Fibroblast of peridontal ligament (primary cell): Measurements from ENCODE around the gene ANKRD10.
A peak's percentile ranks its signal among the peaks of the same experiment; 100 is the strongest.

Experiments used
- DNase-seq: peaks from one replicate; pipeline ENCODE4 v3.0.0-alpha.2; 2010; ENCODE audit errors: extremely low read depth

Gene ANKRD10

DNA sequence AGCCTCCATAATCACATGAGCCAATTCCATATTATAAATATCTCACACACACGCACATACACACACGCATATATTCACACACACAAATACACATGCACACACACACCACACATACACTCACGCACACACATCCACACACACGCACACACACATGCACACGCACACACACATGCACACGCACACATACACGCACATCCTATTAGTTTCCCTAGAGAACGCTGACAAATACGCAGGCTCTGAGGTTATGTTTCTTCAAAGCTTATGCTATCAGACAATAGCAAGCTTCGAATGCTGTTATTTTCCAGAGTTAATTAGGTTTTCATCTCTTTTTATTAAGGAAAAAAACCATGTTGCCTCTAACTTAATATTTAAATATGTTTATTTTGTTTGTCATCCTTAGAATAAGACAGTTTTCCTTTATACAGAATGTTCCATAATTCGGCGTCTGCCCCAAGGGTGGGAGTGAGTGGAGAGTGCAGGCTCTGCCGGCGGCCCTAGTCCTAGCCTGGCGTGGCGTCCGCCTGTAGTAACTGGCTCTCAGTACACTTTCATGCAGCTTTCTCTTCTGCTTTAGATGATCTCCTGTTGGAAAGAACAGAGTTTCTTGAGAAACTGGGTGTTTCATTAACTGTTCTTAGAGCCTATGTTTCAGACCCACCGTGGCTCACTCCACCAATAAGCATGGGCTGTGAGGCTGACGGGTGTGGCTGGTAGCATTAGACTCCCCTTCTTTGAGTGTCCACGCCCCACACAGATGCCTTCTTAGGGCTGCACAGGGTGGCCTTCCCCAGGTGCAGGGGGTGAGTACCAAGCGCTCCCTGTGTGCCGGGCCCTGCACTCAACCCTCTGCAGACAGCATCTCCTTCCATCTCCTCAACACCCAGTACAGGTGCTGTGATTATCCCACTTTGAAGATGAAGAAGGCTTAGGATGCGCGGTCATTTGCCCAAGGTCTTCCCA, 30.4 kb upstream of the ANKRD10 start:
- no peak for DNase-seq

DNA sequence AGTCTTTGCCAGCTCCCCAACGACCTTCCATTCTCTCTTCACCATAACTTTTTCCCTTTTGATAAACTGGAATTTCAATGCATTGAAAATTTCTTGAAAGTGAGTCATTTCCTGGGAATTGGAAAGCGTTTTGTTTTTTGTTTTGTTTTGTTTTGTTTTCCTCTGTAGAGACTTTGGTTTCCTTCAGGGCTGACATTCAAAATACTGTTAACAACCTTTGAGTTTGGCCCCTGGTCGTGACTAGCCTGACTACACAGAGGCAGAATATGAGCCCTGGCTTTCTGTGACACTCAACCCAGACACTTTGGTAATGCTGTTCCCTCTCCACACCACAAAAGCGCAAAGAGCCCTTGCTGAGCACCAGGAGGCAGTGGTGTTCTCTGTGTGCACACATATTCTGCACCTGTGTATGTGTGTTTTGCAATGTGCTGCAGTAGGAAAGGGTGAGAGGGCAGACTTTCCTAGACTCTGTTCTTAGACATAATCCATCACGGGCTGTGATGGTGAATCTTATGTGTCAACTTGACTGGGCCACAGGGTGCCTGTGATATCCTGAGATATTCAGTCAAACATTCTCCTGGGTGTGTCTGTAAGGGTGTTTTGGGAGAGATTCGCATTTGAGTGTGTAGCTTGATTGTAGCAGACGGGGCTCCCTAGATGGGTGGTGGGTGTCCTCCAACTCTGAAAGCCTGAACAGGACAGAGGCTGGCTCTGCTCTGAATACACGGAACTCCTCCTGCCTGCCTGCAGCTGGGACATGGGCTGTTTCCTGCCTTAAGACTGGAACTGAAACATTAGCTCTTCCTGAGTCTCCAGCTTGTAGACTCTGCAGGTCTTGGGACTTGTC, 29.5 kb upstream of the ANKRD10 start:
- DNase-seq: peak; percentile 57

DNA sequence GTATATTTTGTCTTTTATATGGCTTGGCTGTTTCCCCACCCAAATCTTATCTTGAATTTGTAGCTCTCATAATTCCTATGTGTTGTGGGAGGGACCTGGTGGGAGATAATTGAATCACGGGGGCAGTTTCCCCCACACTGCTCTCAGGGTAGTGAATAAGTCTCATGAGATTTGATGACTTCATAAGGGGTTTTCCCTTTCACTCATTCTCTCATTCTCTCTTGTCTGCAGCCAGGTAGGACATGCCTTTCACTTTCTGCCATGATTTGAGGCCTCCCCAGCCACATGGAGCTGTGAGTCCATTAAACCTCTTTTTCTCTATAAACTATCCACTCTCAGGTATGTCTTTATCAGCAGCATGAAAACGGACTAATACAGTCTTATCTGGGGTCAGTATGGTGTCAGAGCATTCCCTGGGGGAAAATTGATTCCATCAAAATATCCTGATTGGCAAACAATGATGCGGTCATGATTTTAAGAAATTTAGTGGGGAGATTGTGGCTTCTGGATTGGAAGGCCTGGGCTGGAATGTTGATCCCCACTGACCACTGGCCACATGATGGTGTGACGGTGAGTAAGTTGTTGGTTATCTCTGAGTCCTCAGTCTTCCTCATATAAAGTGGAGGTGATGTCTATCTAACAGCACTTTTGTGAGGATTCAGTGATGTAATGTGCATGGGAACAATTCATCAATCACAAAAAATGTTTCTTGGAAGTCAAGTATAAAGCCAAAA, 27.5 kb upstream of the ANKRD10 start:
- no peak for DNase-seq

DNA sequence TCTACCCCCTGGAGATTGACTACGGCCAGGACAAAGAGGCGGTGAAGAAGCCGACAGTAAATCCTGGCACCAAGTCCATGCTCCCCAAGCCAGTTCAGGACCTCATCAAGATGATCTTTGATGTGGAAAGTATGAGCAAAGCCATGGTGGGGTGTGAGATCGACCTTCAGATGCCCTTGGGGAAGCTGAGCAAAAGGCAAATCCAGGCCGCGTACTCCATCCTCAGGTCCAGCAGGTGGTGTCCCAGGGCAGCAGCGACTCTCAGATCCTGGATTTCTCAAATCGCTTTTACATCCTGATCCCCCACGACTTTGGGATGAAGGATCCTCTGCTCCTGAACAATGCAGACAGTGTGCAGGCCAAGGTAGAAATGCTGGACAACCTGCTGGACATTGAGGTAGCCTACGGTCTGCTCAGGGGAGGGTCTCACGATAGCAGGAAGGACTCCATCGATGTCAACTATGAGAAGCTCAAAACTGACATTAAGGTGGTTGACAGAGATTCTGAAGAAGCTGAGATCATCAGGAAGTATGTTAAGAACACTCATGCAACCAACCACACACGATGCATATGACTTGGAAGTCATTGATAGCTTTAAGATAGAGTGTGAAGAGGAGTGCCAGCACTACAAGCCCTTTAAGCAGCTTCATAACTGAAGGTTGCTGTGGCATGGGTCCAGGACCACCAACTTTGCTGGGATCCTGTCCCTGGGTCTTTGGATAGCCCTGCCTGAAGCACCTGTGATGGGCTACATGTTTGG, 24.0 kb upstream of the ANKRD10 start:
- no peak for DNase-seq

DNA sequence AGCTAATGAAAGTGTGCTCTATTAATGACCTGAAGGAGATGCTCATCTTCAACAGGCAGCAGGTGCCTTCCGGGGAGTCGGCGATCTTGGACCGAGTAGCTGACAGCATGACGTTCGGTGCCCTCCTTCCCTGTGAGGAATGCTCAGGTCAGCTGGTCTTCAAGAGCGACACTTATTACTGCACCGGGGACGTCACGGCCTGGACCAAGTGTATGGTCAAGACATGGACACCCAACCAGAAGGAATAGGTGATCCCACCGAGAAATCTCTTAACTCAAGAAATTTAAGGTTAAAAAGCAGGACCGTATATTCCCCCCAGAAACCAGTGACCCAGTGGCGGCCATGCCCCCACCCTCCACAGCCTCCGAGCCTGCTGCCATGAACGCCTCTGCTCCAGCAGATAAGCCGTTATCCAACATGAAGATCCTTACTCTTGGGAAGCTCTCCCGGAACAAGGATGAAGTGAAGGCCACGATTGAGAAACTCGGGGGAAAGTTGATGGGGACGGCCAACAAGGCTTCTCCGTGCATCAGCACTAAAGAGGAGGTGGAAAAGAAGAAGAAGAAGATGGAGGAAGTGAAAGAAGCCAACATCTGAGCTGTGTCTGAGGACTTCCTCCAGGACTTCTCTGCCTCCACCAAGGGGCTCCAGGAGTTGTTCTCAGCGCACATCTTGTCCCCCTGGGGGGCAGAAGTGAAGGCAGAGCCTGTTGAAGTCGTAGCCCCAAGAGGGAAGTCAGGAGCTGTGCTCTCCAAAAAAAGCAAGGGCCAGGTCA, 22.8 kb upstream of the ANKRD10 start:
- no peak for DNase-seq

DNA sequence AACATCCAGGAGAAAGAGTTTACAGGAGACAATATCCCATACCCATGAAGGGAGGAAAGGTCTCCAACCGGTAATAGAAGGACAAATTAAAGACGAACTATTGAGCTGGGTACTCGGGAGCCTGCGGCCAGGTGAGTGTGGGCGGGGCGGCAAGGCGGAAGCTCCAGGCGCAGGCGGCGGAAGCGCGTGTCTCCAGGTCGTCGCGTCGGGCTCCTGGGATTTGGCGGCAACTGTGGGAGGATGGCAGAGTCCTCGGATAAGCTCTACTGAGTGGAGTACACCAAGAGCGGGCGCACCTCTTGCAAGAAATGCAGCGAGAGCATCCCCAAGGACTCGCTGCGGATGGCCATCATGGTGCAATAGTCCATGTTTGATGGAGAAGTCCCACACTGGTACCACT, 21.6 kb upstream of the ANKRD10 start:
- no peak for DNase-seq

DNA sequence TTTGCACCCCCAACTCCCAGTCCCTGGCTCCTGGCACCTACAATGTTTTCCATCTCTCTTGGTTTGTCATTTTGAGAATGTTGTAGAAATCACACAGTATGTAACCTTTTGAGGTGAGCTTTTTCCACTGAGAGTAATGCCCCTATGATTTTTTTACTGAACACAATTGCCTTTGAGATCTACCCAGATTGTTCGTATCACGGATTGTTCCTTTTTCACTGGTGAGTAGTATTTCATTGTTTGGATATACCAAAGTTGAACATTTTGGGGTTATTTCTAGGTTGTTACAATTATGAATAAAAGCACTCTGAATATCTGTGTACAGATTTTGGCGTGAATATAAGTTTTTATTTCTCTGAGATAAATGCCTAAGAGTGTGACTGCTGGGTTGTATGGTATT, 17.7 kb upstream of the ANKRD10 start:
- no peak for DNase-seq

DNA sequence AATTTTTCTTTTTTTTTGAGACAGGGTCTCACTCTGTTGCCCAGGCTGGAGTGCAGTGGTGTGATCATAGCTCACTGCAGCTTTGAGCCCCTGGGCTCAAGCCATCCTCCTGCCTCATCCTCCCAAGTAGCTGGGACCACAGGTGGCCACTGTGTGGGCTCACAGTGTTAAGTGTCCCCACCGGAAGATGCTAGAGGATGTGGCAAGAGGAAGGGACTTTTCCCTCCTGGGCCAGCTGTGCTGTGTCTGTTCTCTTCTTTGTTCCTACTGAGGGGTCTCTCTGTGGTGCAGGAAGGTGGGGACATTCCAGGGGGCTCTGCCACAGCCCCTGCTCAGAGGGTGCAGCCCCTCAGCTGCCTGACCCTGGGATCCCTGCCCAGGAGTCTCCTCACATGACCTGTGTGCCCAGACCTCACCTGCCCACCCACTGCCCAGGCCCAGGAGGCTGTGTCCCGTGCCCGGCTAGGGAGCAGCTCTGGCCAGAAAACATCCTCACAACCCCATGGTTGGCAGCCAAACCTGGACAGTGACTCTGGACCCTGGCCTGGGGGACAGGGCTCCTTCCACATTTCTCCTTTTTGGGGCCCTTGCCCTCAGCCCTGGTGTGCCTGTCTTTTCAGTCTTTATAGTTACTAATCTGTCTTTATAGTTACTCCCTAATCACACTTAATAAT, 14.4 kb upstream of the ANKRD10 start:
- no peak for DNase-seq

DNA sequence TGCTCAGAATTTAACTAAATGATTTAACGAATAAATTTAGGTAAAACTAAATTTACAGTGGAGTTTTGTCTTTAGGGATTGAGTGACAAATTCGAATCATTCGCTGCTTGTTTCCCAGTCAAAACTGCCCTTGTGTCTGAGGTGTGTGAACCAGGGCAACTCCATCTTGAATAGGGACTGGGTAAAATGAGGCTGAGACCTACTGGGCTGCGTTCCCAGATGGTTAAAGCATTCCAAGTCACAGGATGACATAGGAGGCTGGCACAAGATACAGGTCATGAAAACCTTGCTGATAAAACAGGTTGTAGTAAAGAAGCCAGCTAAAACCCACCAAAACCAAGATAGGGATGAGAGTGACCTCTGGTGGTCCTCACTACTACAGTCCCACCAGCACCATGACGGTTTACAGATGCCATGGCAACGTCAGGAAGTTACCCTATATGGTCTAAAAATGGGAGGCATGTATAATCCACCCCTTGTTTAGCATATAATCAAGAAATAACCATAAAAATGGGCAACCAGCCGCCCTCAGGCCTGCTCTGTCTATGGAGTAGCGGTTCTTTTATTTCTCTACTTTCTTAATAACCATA, 10.2 kb upstream of the ANKRD10 start:
- DNase-seq: no peak

DNA sequence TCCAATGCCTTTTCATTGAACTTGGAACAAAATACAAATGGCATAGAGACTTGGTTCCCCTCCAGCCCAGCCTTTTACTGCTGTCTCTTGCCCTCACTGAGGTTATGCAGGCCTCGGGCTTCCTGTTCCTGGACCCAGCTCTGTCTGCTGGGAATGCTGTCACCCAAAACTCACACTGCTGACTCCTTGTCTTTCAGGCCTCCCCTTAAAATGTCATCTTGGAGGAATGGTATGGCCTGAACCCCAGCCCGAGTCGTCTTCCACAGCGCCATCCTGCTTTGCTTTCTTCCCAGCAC, 9.7 kb upstream of the ANKRD10 start:
- DNase-seq: no peak

DNA sequence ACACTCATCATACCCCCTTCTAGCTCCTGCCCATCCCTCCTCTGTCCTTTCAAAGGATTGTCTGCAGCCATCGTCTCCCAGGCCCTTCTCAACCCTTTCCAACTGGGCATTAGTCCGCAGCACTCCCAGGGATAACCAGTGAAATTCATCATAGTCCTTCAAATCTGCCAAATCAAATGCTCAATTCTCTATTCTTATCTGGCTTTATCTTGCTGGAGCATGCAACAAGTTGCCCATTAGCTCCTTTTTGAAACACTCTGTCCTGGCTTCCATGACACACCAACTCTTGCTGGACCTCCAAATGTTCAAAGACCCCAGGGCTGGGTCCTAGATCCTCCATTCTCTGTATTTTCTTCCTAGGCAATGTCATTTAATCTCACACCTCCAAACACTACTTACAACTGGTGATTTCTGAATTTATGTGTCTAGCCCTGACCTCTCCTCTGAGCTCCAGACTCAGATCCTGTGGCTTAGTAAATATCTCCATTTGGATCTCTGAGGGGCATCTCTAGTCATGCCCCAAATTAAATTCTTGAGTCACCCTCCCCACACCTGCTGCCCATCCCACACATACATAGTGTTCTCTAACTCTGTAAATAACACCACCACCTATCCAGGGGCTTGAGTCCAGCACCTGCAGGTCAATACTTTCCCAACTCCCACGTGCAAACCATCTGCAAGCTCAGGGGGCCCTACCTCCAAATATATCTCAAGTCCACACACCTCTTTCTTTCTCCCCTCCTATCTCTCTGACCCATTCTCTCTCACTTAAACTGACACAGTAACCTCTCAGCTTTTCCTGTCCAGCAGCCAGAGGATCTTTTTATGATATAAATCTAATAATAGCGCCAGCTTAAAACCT, 9.1 kb upstream of the ANKRD10 start:
- no peak for DNase-seq

DNA sequence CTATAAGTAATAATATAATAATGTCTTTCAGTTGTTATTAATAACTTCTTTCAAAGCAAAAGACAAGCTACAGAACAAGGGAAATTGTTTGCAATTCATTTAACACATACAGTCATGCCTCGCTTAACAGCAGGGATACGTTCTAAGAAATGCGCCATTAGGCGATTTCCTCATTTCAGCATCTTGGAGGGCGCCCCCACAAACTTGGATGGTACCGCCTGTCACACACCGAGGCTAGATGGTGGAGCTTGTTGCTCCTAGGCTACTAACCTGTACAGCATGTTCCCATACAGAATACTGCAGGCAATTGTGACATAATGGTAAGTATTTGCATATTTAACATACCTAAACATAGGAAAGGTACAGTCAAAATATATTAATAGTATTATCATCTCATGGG, 8.2 kb upstream of the ANKRD10 start:
- no peak for DNase-seq

DNA sequence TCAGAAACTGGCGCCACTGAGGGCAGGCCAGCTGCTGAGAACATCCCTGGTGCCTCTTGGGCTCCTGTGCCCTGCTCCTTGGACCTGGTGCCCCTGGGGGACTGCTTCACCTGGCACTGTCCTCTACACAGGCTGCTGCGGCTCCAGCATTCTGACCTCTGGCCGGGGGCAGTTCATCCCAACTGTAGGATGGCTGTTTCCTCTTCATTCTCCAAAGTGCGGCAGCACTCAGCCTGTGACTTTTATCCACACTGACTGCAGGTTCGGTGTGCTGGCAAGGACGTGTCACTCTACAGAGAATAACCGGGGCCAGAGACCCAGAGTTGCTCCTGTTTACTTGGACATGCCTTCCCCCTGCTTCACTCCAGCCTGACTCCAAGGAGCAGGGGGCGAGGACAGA, 7.6 kb upstream of the ANKRD10 start:
- no peak for DNase-seq

DNA sequence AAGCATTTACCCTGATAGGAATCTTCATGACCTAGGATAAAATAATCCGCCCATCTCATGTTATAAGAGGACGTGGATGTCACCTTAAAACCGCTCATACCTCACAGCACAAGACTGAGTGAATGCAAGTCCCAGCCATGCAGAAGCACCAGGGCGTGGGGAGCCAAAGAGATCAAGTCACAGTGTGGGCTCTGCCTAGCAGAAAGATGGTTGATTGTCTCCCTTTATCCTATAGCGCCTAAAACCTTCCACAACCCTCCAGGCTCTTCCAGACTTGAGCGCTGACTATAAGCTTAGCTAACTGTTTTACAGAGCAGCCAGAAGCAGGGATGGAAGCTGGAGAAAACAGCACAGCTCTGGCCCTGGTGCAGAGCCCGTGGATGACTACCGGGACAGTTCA, 6.8 kb upstream of the ANKRD10 start:
- no peak for DNase-seq

DNA sequence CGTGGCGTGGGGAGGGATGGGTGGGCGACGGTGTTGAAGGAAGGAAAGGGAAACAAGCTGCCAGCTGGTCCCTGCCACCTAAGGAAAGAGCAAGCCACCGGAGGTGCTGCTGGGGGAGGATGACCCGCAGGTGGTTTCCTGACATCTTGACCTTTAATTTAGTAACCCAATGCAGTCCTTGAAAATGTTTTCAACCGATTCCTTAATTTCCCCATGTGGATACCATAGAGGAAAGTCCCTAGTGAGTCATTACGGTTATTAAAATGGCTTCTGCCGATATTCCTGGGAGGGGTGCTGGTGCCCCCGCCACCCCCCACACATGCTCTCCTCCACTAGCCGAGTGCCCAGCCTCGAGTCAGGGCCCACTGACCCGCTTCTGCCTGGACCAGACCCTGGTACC, 6.3 kb upstream of the ANKRD10 start:
- no peak for DNase-seq

DNA sequence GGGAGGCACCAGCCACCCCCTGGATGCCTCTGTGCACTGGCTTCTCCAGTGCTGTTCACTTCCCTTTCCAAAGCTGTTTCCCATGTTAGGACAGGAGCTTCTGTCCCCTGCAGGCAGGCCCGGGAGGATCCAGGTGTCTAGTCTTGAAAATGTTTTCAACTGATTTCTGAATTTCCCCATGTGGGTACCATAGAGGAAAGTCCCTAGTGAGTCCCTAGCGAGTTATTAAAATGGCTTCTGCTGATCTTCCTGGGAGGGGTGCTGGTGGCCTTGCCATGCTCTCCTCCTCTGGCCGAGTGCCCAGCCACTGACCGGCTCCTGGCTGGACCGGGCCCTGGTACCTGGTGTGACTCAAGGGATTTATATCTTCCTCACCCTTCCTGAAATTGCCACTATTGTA, 5.2 kb upstream of the ANKRD10 start:
- no peak for DNase-seq

DNA sequence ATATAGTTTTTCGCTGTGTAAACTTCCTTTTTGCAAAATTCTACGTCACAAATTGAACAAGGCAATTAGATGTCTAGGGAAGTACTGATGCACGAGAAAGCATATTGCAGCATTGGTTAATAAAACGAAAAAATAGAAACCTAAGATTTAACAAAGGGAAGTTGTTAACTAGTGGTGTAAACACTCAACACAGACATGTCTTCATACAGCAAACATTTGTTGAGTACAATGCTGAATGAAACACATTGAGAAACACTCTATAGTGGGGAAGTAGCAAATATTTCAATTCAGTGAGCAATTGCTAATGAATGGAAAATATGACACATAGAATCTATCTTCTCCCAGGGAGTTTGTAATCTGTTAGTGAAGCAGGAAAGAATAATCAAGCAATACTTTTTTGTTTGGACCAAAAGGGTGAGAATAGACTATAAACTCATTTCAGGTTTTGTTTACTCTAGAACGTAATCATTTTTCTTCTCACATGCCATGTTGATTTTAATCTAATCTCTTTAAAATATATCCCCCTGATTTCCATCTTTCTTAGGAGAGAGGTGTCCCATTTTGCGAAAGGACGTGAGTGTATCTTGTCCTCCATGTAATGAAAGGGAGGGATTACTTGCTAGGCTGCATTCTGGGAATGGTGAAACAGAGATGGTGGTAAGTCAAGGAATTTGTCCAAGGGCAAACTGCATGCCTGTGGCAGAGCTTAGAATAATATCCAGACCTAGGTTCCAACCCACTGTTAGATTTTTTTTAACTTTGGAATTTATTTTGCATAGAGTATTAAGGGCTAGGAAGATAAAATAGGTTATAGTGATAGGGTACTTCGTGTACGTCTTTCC, 1.7 kb upstream of the ANKRD10 start:
- peak; percentile 88 for DNase-seq

DNA sequence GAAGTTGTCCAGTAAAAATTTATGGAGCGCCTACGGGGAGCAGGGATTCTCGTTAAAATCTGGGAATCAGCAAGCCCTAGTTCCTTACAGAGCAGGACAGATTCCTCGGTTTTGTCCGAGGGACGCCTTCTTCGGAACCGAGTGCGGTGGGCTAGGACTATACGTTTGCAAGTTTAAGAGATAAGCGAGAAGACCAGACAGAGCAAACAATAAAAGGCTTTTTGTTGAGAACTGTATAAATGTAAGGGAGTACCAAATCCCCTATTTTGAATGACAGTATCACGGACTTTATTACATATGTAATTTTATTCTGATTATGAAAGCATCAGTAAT, 971 bp upstream of the ANKRD10 start:
- DNase-seq: no peak
